ENCODE data around the gene PCDHGA7.

DNA sequence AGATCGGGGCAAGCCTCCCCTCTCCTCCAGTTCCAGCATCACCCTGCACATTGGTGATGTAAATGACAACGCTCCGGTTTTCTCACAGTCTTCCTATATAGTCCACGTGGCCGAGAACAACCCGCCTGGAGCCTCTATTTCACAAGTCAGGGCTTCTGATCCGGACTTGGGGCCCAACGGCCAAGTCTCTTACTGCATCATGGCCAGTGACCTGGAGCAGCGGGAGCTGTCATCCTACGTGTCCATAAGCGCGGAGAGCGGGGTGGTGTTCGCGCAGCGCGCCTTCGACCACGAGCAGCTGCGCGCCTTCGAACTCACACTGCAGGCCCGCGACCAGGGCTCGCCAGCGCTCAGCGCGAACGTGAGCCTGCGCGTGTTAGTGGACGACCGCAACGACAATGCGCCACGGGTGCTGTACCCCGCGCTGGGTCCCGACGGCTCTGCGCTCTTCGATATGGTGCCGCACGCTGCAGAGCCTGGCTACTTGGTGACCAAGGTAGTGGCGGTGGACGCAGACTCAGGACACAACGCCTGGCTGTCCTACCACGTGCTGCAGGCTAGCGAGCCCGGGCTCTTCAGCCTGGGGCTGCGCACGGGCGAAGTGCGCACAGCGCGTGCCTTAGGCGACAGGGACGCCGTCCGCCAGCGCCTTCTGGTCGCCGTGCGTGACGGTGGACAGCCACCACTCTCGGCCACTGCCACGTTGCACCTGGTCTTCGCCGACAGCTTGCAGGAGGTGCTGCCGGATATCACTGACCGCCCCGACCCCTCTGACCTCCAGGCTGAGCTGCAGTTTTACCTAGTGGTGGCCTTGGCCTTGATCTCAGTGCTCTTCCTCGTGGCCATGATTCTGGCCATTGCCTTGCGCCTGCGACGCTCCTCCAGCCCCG, 6.9 kb downstream of the PCDHGA7 start:
- TF ChIP-seq CTCF (IDR thresholded peaks at IDR 0.05) (no peak), EZH2 (IDR thresholded peaks at IDR 0.05) (no peak), EZH2phosphoT487 (IDR thresholded peaks at IDR 0.05) (no peak)
